ENCODE measurements around the gene CBL.

The CBL gene

GRCh38 chr11:119309953-119310681 lies 104.0 kb downstream of the CBL start:
- DNase-seq (ENCODE audit: low read depth, low spot score): no peak

DNA sequence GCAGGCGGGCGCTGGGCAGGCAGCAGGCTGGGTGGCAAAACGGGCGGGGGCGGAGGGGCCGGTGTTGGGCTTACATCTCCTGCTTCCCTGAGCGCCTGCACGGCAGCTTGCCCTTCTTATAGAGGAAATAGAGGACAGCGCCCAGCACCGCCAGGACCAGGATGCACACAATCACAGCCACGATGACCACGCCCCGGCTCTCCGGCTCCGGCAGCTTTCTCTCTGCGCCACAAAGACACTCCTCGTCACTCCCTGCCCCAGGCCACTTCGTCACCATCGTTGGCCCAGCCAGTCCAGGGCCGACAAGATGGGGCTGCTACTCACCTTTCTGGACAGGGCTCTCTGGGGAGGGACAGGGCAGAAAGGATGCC lies 104.5 kb downstream of the CBL start:
- no peak for DNase-seq (ENCODE audit: low read depth, low spot score)

DNA sequence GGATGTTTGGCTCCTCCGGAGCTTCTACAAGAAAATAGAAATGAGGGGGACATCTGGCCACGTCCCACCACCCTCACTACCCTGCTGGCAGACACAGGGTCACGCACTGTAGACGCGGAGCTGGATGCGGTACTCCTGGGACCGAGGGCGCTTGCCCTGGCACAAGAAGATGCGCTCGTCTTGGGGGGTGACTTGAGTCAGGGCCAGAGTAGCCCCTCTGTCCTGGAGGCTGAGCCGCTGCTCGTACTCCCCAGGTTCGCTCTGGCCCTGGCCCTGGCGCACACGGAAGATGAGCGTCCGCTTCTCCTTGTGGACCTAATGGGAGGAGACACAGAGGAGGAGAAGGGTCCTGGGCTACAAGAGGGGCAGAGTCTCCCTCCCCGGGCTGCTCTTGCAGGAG lies 108.6 kb downstream of the CBL start:
- DNase-seq (ENCODE audit: low read depth, low spot score): no peak

GRCh38 chr11:119315131-119316015 lies 109.2 kb downstream of the CBL start:
- DNase-seq (ENCODE audit: low read depth, low spot score): no peak

DNA sequence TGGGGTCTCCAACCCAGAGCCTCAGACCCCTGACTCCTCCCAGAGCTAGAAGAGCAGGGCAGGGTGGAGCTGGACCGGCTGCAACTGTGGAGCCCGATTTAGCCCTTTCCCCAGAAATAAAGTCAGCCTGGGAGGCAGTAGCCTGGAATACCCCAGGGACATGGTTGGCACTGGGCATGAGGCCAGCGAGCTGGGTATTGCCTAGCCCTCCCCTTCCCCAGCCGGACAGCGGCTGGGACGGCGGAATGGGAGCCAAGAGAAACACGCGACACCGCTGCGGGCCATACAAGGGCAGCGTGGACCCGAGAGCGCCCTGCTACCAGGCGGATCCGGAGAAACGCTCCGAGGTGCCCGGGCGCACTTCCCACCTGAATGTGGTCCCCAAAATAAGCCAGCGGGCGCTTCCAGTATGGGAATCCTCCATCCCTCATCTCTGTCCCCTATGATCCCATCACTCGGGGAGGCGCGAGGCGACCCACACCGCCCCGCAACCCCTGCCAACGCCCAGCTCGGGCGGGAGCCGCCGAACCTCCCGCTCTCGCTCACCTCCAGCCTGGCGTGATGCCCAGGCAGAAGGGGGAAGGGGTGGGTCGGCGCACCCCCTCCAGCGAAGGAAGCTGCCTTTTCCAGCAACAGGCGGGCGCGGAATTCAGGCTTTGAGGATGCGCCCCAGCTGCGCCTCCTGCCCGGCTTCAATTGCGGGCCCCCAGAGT lies 110.0 kb downstream of the CBL start:
- DNase-seq (ENCODE audit: low read depth, low spot score): no peak

GRCh38 chr11:119316729-119317591 lies 110.8 kb downstream of the CBL start, which contains the start of gene MCAM:
TSS of gene MCAM (minus strand) at chr11:119317130. CDS start at chr11:119317101, 29 bp downstream.
- no peak for DNase-seq (ENCODE audit: low read depth, low spot score)

- no peak for DNase-seq (ENCODE audit: low read depth, low spot score)
These were observed 111.6 kb downstream of the CBL start for GRCh38 chr11:119317592-119318239.

DNA sequence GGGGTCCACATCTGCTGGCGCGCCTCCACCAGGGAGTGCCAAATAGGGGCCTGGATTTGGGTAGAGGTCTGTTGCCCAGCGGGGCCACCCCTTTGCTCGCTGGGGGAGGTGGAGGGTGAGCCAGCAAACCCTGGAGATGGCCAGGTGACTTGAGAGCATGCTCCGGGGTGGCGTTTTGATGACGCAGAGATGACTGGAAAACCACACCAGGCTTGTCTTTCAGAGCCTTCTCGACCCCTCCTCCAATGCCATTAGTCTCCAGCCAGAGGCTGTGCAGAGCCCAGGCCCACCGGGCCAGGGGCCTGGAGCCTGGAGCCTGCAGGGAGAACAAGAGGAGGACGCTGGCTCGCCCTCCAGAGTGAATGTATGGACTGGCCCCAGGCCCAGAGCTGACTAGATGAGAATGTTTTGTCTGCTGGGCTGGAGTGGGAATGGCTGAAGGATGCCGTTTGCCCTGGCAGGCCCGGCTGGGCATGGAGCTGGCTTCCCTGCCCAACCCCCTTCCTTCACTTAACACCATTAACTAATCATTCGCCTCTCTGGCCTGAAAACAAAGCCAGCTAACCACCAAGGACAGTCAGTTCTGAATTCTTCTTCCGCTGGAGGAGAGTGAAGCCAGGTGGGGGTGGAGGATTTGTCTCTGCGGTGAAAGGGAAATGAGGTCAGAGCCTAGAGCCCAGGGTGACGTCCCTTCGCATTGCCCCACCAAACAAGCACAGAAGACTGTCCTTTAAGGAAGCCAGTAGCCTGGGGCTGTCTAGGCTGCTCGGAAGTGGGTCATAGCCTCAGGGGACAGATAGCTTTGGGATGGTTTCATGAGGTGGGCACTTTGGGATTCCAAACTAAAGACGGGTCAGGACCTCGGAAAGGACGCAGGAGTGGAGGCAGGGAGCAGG lies 112.3 kb downstream of the CBL start:
- DNase-seq (ENCODE audit: low read depth, low spot score): no peak

- DNase-seq (ENCODE audit: low read depth, low spot score): no peak
These were observed 113.1 kb downstream of the CBL start for GRCh38 chr11:119319136-119319699.

GRCh38 chr11:119319700-119320239 lies 113.6 kb downstream of the CBL start:
- DNase-seq (ENCODE audit: low read depth, low spot score): no peak

DNA sequence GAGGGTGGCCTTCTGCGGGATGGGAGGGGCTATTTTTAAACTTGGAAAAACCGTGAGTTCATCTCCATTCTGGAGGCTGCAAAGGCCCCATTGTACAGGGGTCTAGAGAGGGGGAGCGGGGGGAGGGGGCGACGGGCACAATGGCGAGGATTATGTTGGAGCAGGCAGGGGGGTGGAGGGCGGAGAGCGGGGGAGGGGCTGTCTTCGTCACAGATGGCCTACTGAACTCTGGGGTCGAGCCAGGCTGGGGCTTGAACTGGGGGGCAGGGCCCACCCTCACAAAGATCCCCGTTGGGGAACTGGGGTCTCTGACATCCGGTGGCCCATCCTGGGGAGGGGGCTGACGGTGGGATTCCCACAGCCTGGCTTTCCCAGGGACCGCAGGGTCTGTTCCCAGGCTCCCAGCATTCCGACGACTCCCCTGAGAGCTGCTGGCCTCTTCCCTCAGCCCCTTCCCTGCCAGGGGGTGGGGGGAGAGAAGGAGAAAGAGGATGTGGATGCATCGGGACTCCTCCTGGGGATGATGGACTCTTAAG lies 114.2 kb downstream of the CBL start:
- DNase-seq (ENCODE audit: low read depth, low spot score): no peak

DNA sequence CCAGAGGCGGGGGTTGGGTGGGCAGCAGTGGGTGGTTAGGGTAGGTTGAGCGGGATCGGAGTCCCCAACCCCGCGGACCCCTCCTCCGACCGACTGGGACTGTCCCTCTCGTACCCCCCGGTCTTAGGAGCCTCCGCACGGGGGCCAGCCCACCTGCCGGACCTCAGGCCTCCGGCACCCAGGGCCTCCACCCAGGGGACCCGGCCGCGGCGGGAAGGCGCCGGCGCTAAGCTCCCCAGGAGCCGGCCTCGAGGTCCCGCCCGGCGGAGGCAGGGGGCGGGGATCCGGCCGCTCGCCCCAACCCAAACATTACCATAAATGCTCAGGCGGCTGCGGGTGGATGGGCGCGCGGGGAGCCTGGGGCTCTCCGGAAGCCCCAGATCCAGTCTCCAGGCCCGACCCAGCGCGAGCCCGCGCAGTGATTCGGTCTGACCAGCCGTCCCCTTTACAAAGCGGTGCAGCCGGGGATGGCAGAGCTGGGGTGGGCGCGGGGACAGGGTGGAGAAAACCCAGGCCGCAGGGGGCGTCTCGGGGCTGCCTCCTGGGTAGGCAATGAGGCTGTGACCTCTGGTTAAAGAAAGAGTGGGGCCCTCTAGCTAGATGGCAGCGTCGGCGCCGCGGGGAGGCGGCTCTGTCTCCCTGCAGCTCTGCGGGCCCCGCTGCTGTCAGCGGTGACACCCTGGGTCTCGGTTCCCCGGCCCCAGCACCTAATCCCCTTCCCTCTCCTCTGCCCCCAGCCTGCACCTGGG lies 114.8 kb downstream of the CBL start:
- DNase-seq (ENCODE audit: low read depth, low spot score): no peak

DNA sequence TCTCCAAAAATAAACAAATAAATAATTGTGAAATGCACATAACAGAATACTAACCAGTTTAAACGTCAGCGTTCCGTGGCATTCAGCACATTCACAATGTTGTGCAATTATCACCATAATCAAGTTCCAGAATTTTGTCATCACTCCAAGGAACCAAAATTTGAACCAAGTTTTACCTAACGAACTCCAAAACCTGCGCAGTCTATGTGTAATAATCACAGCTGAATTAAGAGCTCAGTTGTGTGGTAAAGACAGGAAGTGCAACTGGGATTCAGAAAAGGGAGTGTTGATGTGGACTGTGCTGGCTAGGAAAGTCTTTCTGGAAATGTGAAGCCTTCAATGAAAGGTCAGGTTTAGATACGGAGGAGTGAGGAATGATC lies 116.2 kb downstream of the CBL start:
- no peak for DNase-seq (ENCODE audit: low read depth, low spot score)

GRCh38 chr11:119322921-119323531 lies 116.9 kb downstream of the CBL start:
- no peak for DNase-seq (ENCODE audit: low read depth, low spot score)

- peak; percentile 58 for DNase-seq (ENCODE audit: low read depth, low spot score)
These were observed 117.4 kb downstream of the CBL start for GRCh38 chr11:119323532-119324033.

- DNase-seq (ENCODE audit: low read depth, low spot score): no peak
These were observed 118.0 kb downstream of the CBL start for GRCh38 chr11:119324189-119324588.

DNA sequence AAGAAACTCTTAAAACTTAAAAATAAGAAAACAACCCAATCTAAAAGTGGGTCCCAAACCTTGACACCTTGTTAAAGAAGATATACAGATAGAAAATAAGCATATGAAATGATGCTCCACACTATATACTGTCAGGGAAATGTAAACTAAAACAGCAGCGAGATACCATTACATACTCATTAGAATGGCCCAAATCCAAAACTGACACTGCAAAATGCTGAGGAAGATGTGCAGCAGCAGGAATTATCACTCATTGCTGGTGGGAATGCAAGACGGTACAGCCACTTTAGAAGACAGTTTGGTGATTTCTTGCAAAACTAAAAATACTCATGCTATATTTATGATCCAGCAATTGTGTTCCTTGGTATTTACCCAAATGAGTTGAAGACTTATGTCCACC lies 123.2 kb downstream of the CBL start:
- DNase-seq (ENCODE audit: low read depth, low spot score): no peak

DNA sequence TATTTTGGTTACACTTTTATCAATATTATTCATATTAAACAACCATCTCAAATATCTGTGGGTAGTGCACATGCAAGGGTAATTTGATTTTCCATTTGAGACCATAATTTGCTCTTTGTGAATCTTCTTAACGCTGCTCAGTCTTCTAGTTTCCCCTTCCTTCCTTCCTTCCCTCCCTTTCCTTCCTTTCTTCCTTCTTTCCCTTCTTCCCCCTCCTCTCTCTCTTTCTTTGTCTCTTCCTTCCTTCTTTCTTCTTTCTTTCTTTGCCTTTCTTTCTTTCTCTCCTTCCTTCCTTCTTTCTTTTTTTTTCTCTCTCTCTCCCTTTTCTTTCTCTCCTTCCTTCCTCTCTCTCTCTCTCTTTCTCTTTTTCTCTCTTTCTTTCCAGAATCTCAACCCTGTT lies 124.1 kb downstream of the CBL start:
- DNase-seq (ENCODE audit: low read depth, low spot score): no peak
